SH-SY5Y (cell line): ENCODE data around the gene SMYD3.

ENCODE experiments used
- GATA2 ChIP-seq: IDR thresholded peaks from 2 replicates; pipeline ENCODE4 v1.6.1; 2011; ENCODE audit warnings: mild to moderate bottlenecking, low read depth, low read length
- GATA3 ChIP-seq: IDR thresholded peaks from 2 replicates; pipeline ENCODE4 v1.6.1; 2011; ENCODE audit warnings: low read depth, mild to moderate bottlenecking, low read length, moderate library complexity

DNA sequence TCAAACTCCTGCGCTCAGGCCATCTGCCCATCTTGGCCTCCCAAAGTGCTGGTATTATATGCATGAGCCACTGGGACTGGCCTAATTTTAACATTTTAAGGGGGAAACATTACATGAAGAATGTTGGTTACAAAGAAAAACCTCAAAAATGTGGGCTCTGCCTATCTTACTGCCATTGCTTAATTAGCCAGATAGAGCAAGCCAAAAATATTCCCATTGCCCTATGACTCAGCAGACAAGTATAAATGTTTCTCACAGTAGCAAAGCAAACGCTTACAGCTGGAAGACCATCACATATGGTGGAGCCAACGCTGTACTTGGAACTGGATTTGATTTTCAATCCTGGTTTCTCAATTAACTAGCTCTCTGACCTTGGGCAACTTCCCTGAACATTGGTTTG, 502.0 kb downstream of the SMYD3 start:
- TF ChIP-seq GATA2 (no peak), GATA3 (no peak)
